ENCODE data around the gene CDH13. TPM values are rescaled to one million over a fixed set of nuclear protein-coding genes. Genes with fewer than 3 reads are reported as not detected.

CDH13 gene
- total and polyA plus RNA-seq, 2 of the 8 experiments (the other 6 are each of a cell fraction or from before 2014, with no cell fraction given) = 2.3 to 2.4 TPM

GRCh38 chr16:83833921-83834320, 1207.2 kb downstream of the CDH13 start:
- 81% methylated on average over 2 of the region's 2 CpGs; no CpG with 5 or more reads in 1 of the 2 experiments for WGBS, 2 experiments (ENCODE audit: extremely low coverage in 1 of 2, insufficient coverage in 1 of 2, insufficient read length in 1 of 2, insufficient replicate concordance in 2 of 2, low coverage in 1 of 2, low lambda C conversion rate in 2 of 2, missing lambda C conversion rate in 1 of 2)
- no peak for TF ChIP-seq RBBP5 (IDR thresholded peaks at IDR 0.05; ENCODE audit: borderline replicate concordance, low read depth, low read length)
- no peak for TF ChIP-seq SP4 (IDR thresholded peaks at IDR 0.05; ENCODE audit: low read length)
- no peak for TF ChIP-seq CREB1 (IDR thresholded peaks at IDR 0.05)
- TF ChIP-seq JUN (IDR thresholded peaks at IDR 0.05; ENCODE audit: low read depth, low read length) = no peak
- TF ChIP-seq SRF (IDR thresholded peaks at IDR 0.05; ENCODE audit: low read depth, low read length) = no peak
- no peak for TF ChIP-seq E2F6 (IDR thresholded peaks at IDR 0.05)
- no peak for TF ChIP-seq GABPA (IDR thresholded peaks at IDR 0.05; ENCODE audit: borderline replicate concordance, insufficient read depth, low read length)
- TF ChIP-seq CBX5 (IDR thresholded peaks at IDR 0.05; ENCODE audit: low read depth, low read length) = no peak
- no peak for TF ChIP-seq SIX5 (IDR thresholded peaks at IDR 0.05; ENCODE audit: low read depth, low read length)
- no peak for TF ChIP-seq ATF3 (IDR thresholded peaks at IDR 0.05; ENCODE audit: insufficient read depth, low read depth, low read length)
- no peak for TF ChIP-seq TAF1 (IDR thresholded peaks at IDR 0.05; ENCODE audit: low read depth, low read length)
- no peak for TF ChIP-seq HDAC6 (IDR thresholded peaks at IDR 0.05; ENCODE audit: low read depth, low read length)
- no peak for TF ChIP-seq RNF2 (IDR thresholded peaks at IDR 0.05; ENCODE audit: borderline replicate concordance, low read depth, low read length, missing control alignments, poor library complexity, severe bottlenecking)

More at GRCh38 chr16:83833921-83834320, 1207.2 kb downstream of the CDH13 start:
- H3K23ac ChIP-seq (ENCODE audit: insufficient read length) = no peak overlapping the region
- no peak overlapping the region for H3K4me2 ChIP-seq (ENCODE audit: insufficient read depth in 1 of 2, low read depth in 2 of 2, low read length in 2 of 2)
- no peak overlapping the region for H4K91ac ChIP-seq (replicated peaks; ENCODE audit: insufficient read length, low read length)
- no peaks in the 10 kb centered on the region for H3K79me1 ChIP-seq (ENCODE audit: low read depth, low read length)
- no peak overlapping the region for H3K14ac ChIP-seq (ENCODE audit: insufficient read length)
- ChIA-PET POLR2A (ENCODE audit: partially characterized antibody) (interaction anchor here (5.8 kb wide), 1 partner anchor 8 kb away, joined by 54 read pairs; no protein-coding TSS in a partner anchor), CTCF (ENCODE audit: partially characterized antibody) (interaction anchor here (1.4 to 1.5 kb wide), 2 partner anchors 9 to 17 kb away, joined by 4 read pairs; no protein-coding TSS in a partner anchor)
- peak overlapping the region; percentile 35; the same call in 1 of the 2 replicates for H2BK20ac ChIP-seq (ENCODE audit: low read length)
- peaks cover 9 to 13% of the 10 kb centered on the region in 2 experiments for H3K9me3 ChIP-seq (ENCODE audit: insufficient read depth in 2 of 2, low read depth in 1 of 2, low read length in 1 of 2)
- no peak overlapping the region for H3K56ac ChIP-seq (replicated peaks; ENCODE audit: insufficient read length, low read depth, low read length)
- no peak for FAIRE-seq
- no peak overlapping the region for H2BK5ac ChIP-seq (ENCODE audit: low read depth, low read length)
- peak overlapping the region; percentile 83; the same call in 1 of the 2 replicates for H2BK12ac ChIP-seq (ENCODE audit: low read depth, low read length)
- no peaks in the 10 kb centered on the region for H3K36me3 ChIP-seq (ENCODE audit: control insufficient read depth in 2 of 4, insufficient read depth in 4 of 4, low read length in 3 of 4)
- no peak overlapping the region for H3K4me3 ChIP-seq (ENCODE audit: extremely low read depth in 1 of 4, insufficient read depth in 2 of 4, low read depth in 3 of 4, low read length in 4 of 4)
- no peaks in the 10 kb centered on the region for H3K27me3 ChIP-seq (replicated peaks in 1 of 4; ENCODE audit: control insufficient read depth in 3 of 4, extremely low read depth in 1 of 4, insufficient read depth in 3 of 4, low read length in 3 of 4)
- no peak for DNase-seq (ENCODE audit: low read depth in 1 of 2, low spot score in 2 of 2)
- H2BK120ac ChIP-seq (replicated peaks; ENCODE audit: low read depth, low read length) = peak overlapping the region; percentile 84
- H3K9ac ChIP-seq (replicated peaks in 1 of 4; ENCODE audit: extremely low read depth in 1 of 4, low read depth in 3 of 4, low read length in 3 of 4) = no peak overlapping the region
- H4K8ac ChIP-seq (ENCODE audit: extremely low read depth, insufficient read depth, low read length) = no peak overlapping the region
- H3K4me1 ChIP-seq (replicated peaks in 1 of 4; ENCODE audit: control insufficient read depth in 3 of 4, insufficient read depth in 4 of 4, low read length in 3 of 4) = peaks cover 6 to 26% (median 10%) of the 10 kb centered on the region in 4 experiments
- no peaks in the 10 kb centered on the region for H3K79me2 ChIP-seq (ENCODE audit: control insufficient read depth in 1 of 2, insufficient read depth in 2 of 2, low read length in 2 of 2)
- no peak overlapping the region for H4K5ac ChIP-seq (ENCODE audit: insufficient read length, low read depth, low read length)
- 0 out of 2 replicates have a peak overlapping the region, but pooled peaks have one; percentile 5 for H2BK15ac ChIP-seq (ENCODE audit: low read length)
- H3K18ac ChIP-seq (ENCODE audit: extremely low read depth, low read length) = no peak overlapping the region; the same call in 1 of the 2 replicates
- no peaks in the 10 kb centered on the region for H3K23me2 ChIP-seq (ENCODE audit: low read depth, low read length)
- peak overlapping the region; percentile 87 for H2AK5ac ChIP-seq (ENCODE audit: low read depth, low read length)
- H3K4ac ChIP-seq (replicated peaks; ENCODE audit: insufficient read length, low read depth, low read length) = no peak overlapping the region
- no peak overlapping the region for H3K27ac ChIP-seq (ENCODE audit: low read depth, low read length)
- H4K20me1 ChIP-seq (replicated peaks in 1 of 2; ENCODE audit: control insufficient read depth in 1 of 2, insufficient read depth in 2 of 2, low read length in 2 of 2) = no peaks in the 10 kb centered on the region
- no peak overlapping the region for H2AFZ ChIP-seq (ENCODE audit: low read length)
